HG03108 (cell line): Measurements from ENCODE around the gene LIPT2.
A peak's percentile ranks its signal among the peaks of the same experiment; 100 is the strongest.
"Not testable (repeated sequence)": the region's sequence is repeated elsewhere in the genome, so short reads cannot be mapped to it uniquely, and the experiment has no call there.

Experiments
- ATAC-seq: cut with Tn5 transposase; IDR thresholded peaks from one replicate; pipeline ENCODE4 v1.9.1; 2021; ENCODE audit warnings: moderate library complexity; ENCODE audit not compliant: unreplicated experiment

LIPT2 gene

DNA sequence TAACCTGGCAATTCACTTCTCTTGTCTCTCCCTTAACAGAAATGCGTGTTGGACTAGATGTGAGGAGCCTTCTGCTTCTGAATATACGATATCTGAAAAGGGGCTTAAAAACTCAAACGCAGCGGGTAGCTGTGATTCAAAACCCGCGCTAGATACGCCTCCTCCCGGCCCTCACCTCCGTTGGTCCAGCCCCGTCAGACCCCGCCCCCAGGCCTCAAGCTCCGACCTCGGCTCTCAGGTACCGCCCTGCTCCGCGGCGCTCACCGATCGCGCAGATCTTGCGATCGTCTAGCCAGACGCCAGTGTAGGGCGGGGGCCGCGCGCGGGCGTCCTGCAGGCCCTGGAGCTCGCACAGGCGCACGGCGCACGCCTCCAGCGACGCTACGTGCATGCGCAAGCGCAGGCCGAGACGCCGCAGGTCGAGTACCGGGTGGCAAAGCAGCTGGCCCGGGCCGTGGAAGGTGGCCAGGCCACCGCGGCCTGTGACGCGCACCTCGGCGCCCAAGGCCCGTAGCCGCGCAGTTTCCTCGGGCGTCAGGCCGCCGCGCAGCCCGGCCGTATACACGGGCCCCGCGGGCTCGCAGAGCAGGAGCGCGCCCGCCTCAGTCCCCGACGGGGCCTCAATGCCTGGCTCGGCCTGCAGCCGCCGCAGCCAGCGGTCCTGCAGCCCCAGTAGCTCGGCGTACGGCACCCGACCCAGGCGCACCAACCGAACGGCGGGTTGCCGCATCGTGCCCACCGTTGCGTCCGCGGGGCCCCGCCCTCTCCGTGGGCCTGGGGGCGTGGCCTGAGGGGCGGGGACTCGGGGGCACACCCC lies at the start of gene LIPT2:
TSS of gene LIPT2 (minus strand) at position 751 of the 817 bp plus-strand sequence. CDS start at position 730, 21 bp downstream.
- peak; percentile 92 for ATAC-seq

DNA sequence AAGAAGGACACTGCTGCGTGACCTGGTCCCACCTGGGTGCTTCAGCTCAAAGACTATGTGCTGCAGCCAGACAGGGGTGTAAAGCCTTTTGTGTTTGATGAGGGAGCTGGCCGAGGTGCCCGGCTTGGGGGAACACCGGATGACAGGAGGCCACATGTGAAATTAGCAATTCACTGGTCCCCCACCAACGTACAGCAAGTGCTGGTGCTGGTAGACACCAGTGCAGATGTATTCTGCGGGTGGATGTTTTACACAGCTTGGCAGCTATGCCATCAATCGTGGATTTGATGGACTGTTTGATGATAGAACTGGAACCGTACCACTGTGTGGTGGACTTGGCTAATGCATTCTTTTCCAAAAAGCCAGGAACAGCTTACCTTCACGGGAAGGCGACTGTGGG lies 47.9 kb upstream of the LIPT2 start:
- ATAC-seq: no peak

DNA sequence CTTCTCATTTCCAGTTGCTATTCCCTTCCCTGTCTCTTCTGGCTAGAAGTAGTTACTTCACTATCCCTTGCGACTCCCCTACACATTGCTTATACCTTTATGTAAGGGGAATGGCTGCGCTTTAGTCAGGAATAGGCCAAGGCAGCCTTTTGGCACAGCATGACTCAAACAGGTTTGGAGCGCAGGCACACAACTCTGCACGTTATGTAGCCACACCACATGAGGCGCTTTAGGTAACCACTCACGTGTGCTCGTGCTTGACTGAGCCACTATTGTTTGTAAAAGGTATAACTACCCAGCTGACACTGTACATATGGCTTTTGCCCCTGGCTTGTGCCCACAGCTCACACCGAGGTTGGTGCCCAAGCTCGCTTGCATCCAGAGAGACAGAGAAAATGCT lies 46.7 kb upstream of the LIPT2 start:
- no peak for ATAC-seq

DNA sequence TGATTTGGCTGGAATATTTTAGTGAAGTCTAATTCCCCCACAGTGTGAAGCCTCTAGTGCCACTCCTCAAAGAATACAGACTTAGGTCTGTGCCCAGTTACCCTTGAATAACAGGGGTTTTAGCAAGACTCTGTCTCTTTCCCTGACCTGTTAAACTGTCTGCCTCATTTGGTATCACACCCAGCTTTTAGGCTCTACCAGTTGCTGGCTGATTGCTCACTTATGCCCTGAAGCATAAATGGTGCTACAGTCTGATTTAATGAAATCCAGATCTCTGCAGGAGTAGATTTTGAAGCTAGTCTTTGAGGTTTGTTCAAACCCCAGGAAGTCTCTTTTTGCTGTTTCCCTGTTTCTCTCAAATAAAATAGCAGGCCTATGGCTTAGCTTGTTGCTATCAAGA lies 45.2 kb upstream of the LIPT2 start:
- ATAC-seq: no peak

DNA sequence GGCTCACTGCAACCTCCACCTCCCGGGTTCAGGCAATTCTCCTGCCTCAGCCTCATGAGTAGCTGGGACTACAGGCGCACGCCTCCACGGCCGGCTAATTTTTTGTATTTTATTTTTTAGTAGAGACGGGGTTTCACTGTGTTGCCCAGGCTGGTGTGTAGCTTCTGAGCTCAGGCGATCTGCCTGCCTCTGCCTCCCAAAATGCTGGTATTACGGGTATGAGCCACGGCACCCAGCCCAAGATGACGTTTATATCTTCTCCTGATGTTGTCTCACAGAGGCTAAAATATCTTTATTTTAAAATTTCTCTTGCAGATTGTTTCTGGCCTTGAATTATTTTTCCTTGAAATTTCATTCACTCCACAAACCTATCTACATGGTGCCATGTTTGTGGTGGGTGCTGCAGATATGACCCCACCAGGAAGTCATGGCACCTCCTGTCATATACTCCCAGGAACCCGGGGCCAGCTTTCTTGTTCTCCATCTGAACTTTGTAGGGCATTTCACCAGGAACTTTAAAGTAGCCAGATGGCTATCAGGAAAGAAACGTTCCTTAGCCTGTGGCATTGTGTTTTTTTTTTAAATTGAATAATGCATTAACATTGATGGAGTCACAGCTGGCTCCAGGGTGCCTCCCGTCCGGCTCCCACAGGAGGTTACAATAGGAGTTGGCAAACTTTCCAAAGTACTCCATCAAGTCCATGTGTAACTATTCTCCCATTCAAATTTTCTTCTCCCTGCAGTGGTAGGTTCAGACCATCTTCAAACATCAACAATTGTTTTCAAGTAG lies 42.0 kb upstream of the LIPT2 start:
- ATAC-seq: no peak

DNA sequence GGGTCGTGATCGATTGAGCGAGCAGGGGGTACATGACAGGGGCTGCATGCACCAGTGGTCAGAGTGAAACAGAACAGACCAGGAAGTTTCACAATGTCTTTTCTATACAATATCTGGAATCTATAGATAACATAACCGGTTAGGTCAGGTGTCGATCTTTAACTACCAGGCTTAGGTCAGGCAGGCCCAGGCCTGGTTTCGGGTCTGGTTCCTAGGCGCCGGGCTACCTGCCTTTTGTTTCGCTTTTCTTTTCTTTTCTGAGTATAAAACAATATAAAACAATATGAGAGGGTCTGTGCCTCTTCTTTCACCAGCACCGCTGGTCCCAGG lies 41.4 kb upstream of the LIPT2 start:
- ATAC-seq: not testable (repeated sequence)

DNA sequence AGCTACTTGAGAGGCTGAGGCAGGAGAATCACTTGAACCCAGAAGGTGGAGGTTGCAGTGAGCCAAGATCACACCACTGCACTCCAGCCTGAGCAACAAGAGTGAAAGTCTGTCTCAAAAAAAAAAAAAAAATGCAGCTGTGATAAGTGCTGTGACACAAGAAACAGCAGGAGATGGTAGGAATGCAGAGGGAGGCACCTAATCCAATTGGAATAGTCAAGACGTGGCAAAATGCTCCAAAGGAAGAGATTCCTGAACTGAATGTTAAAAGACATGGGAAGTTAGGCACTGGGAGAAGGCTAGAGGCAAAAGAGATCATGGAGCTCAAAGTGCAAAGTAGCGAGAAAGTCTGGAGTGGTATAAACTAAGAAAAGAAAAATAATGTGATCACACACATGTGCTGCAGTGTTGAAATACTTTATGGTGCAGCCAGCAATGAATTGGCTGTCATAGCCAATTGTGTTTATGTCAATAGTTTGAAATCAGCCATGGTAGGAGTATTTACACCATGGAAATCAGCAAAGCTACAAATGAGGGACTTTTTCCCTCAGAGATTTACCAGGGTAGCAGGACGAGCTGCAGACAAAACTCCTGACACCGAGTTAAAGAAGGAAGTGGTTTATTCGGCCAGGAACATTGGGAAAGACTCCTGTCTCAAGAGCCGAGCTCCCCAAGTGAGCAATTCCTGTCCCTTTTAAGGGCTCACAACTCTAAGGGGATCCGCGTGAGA lies 40.9 kb upstream of the LIPT2 start:
- no peak for ATAC-seq

DNA sequence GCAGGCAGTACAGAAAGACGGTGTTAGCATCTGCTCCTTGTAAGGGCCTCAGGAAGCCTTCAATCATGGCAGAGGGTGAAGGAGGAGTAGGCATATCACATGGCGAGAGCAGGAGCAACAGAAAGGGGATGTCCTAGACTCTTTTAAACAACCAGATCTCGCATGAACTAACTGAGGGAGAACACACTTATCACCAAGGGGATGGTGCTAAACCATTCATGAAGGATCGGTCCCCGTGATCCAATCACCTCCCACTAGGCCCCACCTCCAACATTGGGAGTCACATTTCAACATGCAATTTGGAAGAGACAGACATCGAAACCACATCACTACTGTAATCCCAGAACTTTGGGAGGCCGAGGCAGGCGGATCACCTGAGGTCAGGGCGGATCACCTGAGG lies 39.9 kb upstream of the LIPT2 start:
- no peak for ATAC-seq

DNA sequence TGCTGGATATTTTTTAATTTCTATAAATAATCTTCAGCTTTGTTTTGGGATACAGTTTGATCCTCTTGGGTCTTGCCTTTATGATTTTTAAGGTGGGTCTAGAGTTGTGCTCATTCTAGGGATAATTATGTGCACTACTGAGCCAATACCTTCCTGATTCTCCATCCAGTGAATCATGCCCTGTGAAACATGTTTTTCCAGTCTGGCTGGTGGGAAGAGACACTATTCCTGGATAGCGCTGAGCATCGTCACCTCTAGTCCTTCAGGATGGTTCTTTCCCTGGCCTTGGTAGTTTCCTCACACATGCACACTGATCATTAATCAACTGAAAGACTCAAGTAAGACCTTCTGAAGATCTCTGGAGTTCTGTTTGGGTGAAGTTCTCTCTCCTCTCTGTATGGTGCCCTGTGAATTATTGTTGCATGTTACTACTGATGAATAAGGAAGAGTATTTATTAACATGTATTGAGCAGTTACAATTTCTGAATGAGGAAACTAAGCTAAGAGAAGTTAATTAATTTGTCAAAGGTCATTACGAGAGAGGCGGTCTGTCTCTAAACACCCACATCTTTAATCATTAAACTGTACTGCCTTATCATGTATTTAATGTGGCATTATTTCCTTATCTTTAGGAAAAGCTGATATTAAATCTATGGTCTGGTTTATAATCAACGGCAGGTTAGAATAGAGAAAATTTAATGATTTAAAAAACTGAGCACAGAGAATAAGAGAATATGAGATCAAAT lies 39.1 kb upstream of the LIPT2 start:
- ATAC-seq: no peak

DNA sequence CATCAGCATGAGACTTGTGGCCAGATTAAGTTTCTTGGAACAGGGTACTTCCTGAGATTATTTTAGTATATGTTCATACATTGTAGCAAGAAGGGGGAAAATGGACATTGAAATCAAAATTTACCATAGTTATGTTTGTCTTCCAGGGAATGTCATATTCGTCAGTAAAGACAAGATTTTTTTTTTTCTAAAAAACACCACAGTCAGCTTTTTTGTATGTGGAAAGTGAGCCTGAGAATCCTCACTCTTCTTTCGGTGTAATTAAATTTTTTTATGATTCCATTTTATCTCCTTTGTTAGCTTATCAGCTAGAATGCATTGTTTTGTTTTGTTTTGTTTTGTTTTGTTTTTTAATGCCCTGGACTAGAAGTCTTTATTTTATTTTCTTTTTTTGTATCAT lies 31.5 kb upstream of the LIPT2 start:
- no peak for ATAC-seq

DNA sequence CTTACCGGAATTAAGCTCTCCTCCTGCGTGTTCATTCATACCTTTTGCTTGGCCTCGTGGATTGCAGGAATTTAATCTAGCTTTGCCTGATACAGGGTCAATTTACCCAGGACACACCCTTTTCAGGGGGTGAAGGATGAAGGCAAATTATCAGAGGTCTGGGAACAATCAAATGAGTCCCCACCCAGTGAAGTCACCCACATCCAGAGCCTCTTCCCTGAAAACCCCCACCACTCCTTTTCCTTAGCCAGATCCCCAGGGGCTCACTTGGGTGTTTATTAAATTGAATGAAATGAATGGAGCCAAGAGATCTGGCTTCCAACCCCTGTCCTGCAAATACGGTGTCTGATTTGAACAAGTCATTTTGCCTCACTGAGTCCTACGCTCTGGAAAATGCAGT lies 31.0 kb upstream of the LIPT2 start:
- no peak for ATAC-seq

DNA sequence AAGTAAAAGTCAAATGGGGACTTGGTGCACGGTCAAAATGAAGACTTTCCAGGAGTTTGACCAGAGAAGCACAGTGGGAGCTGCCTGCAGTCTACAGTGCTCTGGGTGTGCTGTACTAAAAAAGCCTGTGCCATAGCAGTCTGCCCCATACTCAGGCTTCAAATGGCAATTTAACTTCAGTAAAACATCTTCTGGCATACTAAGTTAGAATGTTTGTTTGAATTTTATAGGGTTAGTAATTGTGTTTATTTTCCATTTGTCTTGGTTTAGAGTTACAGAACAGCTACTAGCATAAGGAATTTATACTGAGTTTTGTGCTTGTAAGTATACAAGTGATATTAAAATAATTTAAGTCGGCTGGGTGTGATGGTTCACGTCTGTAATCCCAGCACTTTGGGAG lies 29.3 kb upstream of the LIPT2 start:
- ATAC-seq: no peak

DNA sequence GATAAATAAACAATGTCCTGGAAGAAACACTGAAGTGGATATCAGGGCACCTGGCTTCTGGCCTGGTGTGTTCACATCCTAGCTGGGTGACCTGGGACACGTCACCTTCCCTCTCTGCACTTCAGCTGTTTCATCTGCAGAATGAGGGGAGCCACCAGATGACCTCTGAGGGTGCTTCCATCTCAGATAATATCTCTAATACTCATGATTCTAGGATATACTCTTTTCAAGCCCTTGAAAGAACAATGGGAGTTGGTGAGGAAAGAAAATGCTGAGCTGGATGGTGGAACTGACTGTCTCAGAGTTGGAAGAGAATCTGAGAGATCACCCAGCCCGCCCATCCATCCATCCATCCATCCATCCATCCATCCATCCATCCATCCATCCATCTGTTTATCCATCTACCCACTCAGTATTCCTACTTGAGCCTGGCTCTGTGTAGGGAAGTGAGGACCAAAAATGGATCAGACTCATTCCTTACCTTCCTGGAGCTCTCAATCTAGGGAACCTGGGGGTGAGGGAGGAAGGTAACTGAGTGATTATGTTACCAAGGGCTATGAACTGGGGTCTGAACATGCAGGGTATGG lies 28.2 kb upstream of the LIPT2 start:
- no peak for ATAC-seq

DNA sequence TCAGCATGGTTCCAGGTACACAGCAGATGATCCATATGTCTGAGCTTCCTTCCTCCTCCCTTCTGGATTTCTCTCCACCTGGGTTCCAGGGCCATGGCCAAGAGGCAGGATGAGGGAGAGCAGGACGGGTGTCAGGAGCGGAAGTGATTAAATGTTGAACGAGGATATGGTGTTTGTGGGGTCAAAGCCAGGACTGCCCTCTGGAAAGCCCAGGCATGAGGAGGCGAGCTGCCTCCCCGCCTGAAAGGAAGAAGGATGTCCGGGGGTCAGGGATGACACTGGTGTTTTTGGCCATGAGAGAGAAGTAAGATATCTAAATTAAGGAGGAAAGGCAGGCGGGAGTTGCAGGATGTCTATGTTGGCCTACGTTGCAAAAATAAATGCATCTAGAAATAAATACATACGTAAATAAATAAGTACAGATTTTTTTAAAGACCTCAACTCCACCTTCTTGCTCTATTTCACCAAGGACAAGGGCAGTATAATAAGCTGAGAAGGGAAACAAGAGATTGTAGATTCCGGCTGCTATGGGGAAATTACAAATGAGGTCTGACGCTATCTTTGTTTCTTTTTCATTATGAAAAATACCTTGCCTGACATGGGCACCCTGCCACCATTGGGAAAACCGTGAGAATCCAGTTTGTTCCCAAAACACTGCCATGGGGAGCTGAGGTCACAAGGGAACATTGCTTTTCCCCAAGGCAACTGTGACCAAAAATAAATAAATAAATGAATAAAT lies 27.6 kb upstream of the LIPT2 start:
- no peak for ATAC-seq

DNA sequence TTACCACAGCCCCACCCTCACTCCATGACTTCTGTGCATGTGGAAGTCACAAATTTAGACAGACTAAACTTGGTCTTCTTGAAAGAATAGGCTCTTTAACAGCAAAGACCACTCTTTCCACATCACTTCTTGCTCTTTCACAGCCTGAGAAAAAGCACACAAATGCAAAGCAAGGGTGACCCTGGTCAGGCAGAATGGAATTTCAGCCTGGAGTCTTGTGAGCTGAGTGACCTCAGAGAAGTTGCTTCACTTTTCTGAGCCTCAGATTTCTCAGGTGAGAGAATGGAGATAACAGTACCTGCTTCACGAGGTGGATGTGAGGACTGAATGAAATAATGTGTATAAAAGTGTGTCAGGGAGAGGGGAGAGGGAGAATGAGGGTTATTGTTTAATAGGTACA lies 26.8 kb upstream of the LIPT2 start:
- ATAC-seq: no peak

DNA sequence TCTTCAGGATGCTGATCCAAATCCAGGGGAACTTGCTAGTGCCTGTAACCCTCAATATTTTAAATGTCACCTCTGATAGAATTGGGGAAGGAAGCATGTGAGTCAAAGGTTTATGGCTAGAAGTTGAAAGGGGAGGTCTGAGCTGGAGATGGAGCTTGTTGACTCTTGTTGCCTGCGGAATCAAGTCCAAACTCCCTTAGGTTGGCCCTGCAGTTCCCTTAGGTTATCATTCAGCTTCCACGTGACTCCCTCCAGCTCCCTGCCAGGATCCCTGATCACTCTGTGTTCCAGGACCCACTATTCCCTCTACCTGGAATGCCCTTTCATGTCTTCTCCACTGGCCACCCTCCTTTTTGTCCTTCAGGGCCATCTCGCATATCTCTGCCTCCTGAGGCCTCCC lies 26.2 kb upstream of the LIPT2 start:
- ATAC-seq: no peak

DNA sequence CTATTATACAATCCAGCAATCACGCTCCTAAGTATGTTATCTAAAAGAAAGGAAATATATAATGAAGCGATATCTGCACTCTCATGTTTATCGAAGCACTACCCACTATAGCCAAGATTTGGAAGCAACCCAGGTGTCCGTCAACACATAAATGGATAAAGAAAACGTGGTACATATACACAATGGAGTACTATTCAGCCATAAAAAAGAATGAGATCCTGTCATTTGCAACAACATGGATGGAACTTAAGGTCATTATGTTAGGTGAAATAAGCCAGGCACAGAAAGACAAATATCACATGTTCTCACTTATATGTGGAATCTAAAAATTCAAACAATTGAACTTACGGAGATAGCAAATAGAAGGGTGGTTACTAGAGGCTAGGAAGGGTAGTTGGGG lies 24.1 kb upstream of the LIPT2 start:
- not testable (repeated sequence) for ATAC-seq

DNA sequence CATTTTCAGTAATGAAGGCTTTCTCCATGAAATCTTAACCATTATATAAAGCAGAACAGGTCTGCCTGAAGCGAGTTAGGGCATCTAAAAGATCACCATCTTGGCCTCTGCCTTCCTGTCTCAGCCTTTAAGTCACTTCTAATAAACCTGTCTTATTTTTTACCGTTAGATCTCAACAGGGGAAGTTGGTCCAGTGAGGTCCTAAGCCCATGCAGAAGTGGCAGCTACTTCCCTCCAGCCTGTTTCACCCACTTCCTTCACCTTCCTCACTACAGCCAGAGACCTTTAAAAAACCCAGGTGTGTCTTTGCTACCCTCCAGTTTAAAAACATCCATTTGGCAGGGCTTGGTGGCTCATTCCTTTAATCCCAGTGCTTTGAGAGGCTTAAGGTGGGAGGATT lies 14.1 kb upstream of the LIPT2 start:
- ATAC-seq: no peak

DNA sequence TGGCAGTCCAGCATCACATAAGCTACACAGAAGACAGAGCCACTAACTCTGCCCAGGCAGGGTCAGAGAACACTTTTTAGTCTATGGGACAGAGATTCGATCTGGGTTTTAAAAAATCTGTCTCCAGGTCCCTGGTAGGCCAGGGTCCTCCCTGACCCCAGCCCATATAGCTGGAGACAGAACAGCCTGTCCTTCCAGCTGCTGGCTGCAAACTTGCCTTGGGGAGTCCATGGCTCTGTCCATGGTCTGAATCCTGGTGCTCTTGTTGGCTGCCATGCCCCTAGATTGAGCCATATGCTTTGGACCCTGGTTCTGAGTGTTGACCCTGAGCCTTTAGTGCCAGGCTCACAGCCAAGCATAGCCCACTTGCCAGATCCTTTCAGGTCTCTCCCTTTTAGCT lies 13.3 kb upstream of the LIPT2 start:
- no peak for ATAC-seq

DNA sequence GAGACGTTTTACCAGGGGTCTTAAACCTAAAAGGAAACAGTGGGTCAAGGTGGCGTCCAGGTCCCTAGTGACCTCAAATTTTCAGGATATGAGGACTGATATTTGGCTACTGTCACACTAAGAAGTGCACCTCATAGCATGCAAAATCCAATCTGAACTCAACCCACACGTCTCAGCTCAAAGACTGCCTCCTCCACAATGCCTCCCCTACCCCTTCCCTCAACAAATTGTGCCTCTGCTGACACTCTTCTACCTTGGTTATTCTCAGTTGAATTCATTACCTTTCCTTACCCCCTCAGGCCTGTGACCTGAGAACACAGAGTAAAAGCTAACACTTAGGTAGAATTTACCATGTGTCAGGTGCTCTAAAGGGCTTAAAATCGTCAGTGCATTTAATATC lies 12.4 kb upstream of the LIPT2 start:
- no peak for ATAC-seq
